Hepatocyte (in vitro differentiated cells): Measurements from ENCODE around the gene COL4A1. TPM values are rescaled to one million over a fixed set of nuclear protein-coding genes. Genes with fewer than 3 reads are reported as not detected.

ENCODE experiments used
- DNase-seq: peaks from one replicate; pipeline ENCODE4 v3.0.0-alpha.2; 2016; ENCODE audit warnings: low spot score
- H2AFZ ChIP-seq: fragments of 200-600 bp; sonication (generic); 2 replicates; pipeline ENCODE4 v1.6.0; 2016; ENCODE audit warnings: antibody characterized with exemption, mild to moderate bottlenecking
- H3K27ac ChIP-seq: fragments of 200-600 bp; sonication (generic); 2 replicates; pipeline ENCODE4 v1.5.1; 2016; ENCODE audit warnings: mild to moderate bottlenecking
- H3K27me3 ChIP-seq: fragments of 200-600 bp; sonication (generic); 2 replicates; pipeline ENCODE4 v1.6.1; 2016
- H3K36me3 ChIP-seq: fragments of 200-600 bp; sonication (generic); replicated peaks from 2 replicates; pipeline ENCODE4 v1.5.1; 2016; ENCODE audit warnings: low read depth; ENCODE audit not compliant: insufficient read depth
- H3K4me1 ChIP-seq: fragments of 200-600 bp; sonication (generic); 2 replicates; pipeline ENCODE4 v1.5.1; 2016; ENCODE audit warnings: mild to moderate bottlenecking, moderate library complexity; ENCODE audit not compliant: insufficient read depth
- H3K4me2 ChIP-seq: fragments of 200-600 bp; sonication (generic); 2 replicates; pipeline ENCODE4 v1.6.0; 2016
- H3K4me3 ChIP-seq: fragments of 200-600 bp; sonication (generic); 2 replicates; pipeline ENCODE4 v1.5.1; 2016; ENCODE audit warnings: mild to moderate bottlenecking
- H3K79me2 ChIP-seq: fragments of 200-600 bp; sonication (generic); 2 replicates; pipeline ENCODE4 v1.6.0; 2017; ENCODE audit warnings: mild to moderate bottlenecking
- H3K9me2 ChIP-seq: fragments of 200-600 bp; sonication (generic); replicated peaks from 2 replicates; pipeline ENCODE4 v1.6.0; 2017; ENCODE audit warnings: mild to moderate bottlenecking; ENCODE audit not compliant: insufficient read depth
- H3K9me3 ChIP-seq: fragments of 200-600 bp; sonication (generic); 2 replicates; pipeline ENCODE4 v1.5.1; 2016; ENCODE audit warnings: low read depth, mild to moderate bottlenecking
- H4K20me1 ChIP-seq: fragments of 200-600 bp; sonication (generic); 2 replicates; pipeline ENCODE4 v1.6.0; 2016; ENCODE audit warnings: mild to moderate bottlenecking; ENCODE audit not compliant: insufficient read depth, poor library complexity, severe bottlenecking
- CTCF ChIP-seq: fragments of 200-600 bp; sonication (generic); IDR thresholded peaks from 2 replicates; pipeline ENCODE4 v1.5.1; 2016; ENCODE audit warnings: antibody characterized with exemption, mild to moderate bottlenecking; ENCODE audit not compliant: poor library complexity
- EZH2 ChIP-seq: fragments of 200-600 bp; sonication (generic); IDR thresholded peaks from 2 replicates; pipeline ENCODE4 v1.6.1; 2016; ENCODE audit warnings: antibody characterized with exemption, mild to moderate bottlenecking, borderline replicate concordance
- EZH2phosphoT487 ChIP-seq: fragments of 200-600 bp; sonication (generic); IDR thresholded peaks from one replicate; pipeline ENCODE4 v1.6.1; 2018; ENCODE audit warnings: antibody characterized with exemption, mild to moderate bottlenecking, low read depth, moderate library complexity; ENCODE audit not compliant: unreplicated experiment, severe bottlenecking
- WGBS: methylation state at CpG from one replicate; pipeline ENCODE4 v1.1.6; 2016; ENCODE audit warnings: low lambda C conversion rate; ENCODE audit errors: missing lambda C conversion rate; 5-methylcytosine and 5-hydroxymethylcytosine counted together
- polyA plus RNA-seq: library from polyadenylated mRNA; unstranded; fragments of >200 nt; fragmentation: Nextera tagmentation; extraction: Ambion mirVana; gene quantifications from 2 replicates; pipeline ENCODE4 v1.2.1, GENCODE V29; 2016
- total RNA-seq: library from RNA; depleted of rRNA; stranded (reverse); fragments of >200 nt; gene quantifications from 2 replicates; pipeline ENCODE4 v1.2.3, GENCODE V29; 2014

COL4A1 gene
- total and polyA plus RNA-seq, 2 experiments from 2014 or later: 138 to 269 TPM

GRCh38 chr13:110301083-110301482 lies 5.9 kb downstream of the COL4A1 start:
- H4K20me1 ChIP-seq: no peaks in the 10 kb centered on the region
- peaks cover 25% of the 10 kb centered on the region for H3K4me1 ChIP-seq
- no peaks in the 10 kb centered on the region for H3K27me3 ChIP-seq
- H3K36me3 ChIP-seq: no peaks in the 10 kb centered on the region
- no peak overlapping the region for H2AFZ ChIP-seq
- H3K9me2 ChIP-seq: no peaks in the 10 kb centered on the region
- no peak overlapping the region for H3K4me3 ChIP-seq
- H3K27ac ChIP-seq: peak overlapping the region; percentile 62
- TF ChIP-seq EZH2phosphoT487 (no peak), EZH2 (no peak), CTCF (no peak)
- peaks cover 52% of the 10 kb centered on the region for H3K79me2 ChIP-seq
- 52% methylated on average over 5 of the region's 5 CpGs for WGBS
- H3K9me3 ChIP-seq: no peaks in the 10 kb centered on the region
- H3K4me2 ChIP-seq: peak overlapping the region; percentile 8
- no peak for DNase-seq

GRCh38 chr13:110300090-110300815 lies 6.7 kb downstream of the COL4A1 start:
- H3K79me2 ChIP-seq: peaks cover 52% of the 10 kb centered on the region
- H2AFZ ChIP-seq: no peak overlapping the region
- WGBS: 53% methylated on average over 3 of the region's 3 CpGs
- DNase-seq: no peak
- H4K20me1 ChIP-seq: no peaks in the 10 kb centered on the region
- no peak overlapping the region for H3K4me3 ChIP-seq
- TF ChIP-seq EZH2phosphoT487 (no peak), EZH2 (no peak), CTCF (no peak)
- no peaks in the 10 kb centered on the region for H3K36me3 ChIP-seq
- H3K4me1 ChIP-seq: peaks cover 25% of the 10 kb centered on the region
- H3K27ac ChIP-seq: peak overlapping the region; percentile 62
- H3K4me2 ChIP-seq: peak overlapping the region; percentile 3
- no peaks in the 10 kb centered on the region for H3K27me3 ChIP-seq
- no peaks in the 10 kb centered on the region for H3K9me2 ChIP-seq
- H3K9me3 ChIP-seq: no peaks in the 10 kb centered on the region

GRCh38 chr13:110299283-110299840 lies 7.6 kb downstream of the COL4A1 start:
- WGBS: 75% methylated on average over 10 of the region's 10 CpGs
- Histone ChIP-seq H4K20me1 (no peaks in the 10 kb centered on the region), H3K9me2 (no peaks in the 10 kb centered on the region), H3K79me2 (peaks cover 51% of the 10 kb centered on the region), H3K4me2 (no peak overlapping the region), H3K9me3 (no peaks in the 10 kb centered on the region), H3K4me1 (peaks cover 21% of the 10 kb centered on the region), H3K27me3 (no peaks in the 10 kb centered on the region), H3K4me3 (no peak overlapping the region), H3K27ac (no peak overlapping the region), H2AFZ (no peak overlapping the region), H3K36me3 (no peaks in the 10 kb centered on the region)
- TF ChIP-seq EZH2phosphoT487: no peak
- no peak for TF ChIP-seq EZH2
- no peak for TF ChIP-seq CTCF
- DNase-seq: no peak
